HG02840 (cell line): Measurements from ENCODE around the gene NQO2.

Experiments used
- ATAC-seq: cut with Tn5 transposase; IDR thresholded peaks from one replicate; pipeline ENCODE4 v1.9.1; 2021; ENCODE audit warnings: mild to moderate bottlenecking, moderate library complexity, moderate number of reproducible peaks; ENCODE audit not compliant: unreplicated experiment, low FRiP score

Gene NQO2

DNA sequence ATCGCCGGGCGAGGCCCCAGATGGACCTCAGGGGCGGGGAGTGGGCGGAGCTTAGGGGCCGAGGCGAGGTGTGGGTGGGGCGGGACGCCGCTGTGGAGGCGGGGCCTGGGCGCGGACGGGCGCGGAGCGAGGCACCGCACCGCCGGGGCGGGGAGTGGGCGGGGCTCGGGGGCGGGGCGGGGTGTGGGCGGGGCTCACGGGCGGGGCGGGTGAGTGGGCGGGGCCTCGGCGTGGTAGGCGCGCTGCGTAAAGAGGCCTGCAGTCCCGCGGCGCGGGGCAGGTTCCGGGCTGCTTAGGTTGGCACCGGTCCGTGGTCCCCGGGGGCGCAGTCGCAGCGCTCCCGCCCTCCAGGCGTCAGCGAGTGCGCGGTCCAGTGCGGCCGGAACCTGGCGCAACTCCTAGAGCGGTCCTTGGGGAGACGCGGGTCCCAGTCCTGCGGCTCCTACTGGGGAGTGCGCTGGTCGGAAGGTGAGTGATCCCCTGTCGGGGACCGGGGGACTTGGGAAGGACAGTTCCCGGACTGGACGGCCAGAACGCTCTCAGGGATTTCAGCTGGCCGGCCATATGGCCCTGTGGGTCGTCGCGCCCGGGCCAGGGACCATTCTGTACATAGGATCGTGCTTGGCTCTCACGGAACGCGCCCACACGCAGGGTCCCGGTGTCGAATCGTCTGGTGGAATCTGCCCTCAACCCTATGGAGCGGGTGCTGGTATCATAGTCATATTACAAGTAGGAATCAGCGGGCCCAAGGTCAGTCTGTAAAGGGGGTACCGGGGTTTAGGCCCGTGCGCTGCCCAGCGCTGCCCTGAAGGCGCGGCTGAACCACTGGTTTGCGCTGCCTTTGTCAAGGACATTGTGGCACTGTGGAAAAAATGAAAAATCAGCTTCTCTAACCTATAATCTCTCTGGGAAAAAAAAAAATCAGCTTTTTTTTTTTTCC is at the start of gene NQO2:
TSS of gene NQO2 (plus strand) at position 277 of the 940 bp plus-strand sequence. CDS start 6,659 bp downstream, outside the sequence.
- peak; percentile 69 for ATAC-seq

GRCh38 chr6:2950713-2951112 is 49.0 kb upstream of the NQO2 start:
- ATAC-seq: no peak

DNA sequence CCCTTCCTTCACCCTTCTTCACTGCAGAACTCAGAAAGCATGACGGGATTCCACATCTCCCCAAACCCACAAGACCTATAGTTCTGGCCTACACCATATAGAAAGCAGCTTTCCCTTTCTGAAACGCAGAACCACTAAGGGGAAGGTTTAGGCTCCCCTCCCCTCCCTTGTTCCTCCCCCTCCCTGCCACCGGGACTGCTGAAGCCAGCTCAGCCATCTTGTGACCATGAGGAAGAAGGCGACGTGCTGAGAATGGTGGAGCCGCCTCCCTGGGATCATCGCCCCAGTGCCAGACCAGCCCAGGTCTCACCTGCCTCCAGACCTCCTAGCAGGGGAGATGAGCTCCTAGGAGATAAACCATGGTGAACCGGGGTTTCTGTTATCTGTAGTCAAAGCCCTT is 48.0 kb upstream of the NQO2 start:
- no peak for ATAC-seq

GRCh38 chr6:2952557-2953095 is 47.1 kb upstream of the NQO2 start:
- no peak for ATAC-seq

DNA sequence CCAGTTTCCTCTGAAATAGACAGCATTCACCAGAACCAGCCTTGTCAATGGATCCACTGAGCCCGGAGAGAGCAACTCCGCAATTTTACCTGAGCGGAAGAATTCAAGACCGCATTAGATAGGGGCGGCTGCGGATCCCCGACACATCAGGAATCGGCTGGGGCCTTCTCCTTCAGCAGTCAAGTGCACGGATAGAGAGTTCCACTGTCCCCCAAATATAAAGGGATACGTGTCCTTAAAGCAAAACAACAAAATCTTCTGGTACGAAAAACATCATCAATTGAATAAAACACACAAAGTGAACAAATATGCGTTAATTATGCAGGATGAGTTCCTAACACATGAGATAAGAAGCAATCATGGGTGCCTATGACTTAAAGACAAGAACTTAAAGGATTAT is 46.6 kb upstream of the NQO2 start:
- ATAC-seq: no peak

DNA sequence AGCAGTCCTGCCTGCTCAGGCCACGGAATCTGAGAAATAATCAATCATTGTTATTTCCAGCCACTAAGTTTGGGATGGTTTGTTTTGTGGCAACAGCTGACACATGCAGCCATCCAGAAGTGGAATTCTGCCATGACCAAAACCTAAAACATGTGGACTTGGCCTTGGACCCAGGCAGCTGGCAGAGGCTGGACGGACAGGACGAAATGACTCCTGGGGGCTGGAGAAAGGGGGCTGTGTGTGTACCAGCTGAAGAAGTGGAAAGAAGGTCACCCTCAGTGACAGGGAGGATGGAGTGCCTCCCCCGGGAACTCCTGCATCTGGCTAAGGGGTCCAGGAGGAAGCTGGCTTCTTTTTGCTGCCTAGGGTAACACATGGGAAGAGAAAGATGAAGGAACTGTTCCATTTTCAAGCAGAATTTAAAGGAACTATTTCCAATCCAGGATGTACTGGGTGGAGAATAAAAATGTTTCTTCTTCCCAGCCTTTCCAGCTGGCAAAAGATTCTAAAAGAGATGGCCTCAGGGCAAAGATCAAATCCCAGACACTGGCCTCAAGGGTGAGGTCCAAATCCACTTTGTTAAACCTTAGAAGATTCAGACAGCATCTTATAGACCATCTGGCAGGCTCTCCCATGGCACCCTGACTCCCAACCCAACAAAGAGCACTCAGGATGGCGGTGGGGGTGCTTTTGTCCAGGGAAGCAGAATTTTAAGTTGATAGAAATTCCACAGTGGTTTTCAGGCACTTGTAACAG is 42.6 kb upstream of the NQO2 start:
- no peak for ATAC-seq

DNA sequence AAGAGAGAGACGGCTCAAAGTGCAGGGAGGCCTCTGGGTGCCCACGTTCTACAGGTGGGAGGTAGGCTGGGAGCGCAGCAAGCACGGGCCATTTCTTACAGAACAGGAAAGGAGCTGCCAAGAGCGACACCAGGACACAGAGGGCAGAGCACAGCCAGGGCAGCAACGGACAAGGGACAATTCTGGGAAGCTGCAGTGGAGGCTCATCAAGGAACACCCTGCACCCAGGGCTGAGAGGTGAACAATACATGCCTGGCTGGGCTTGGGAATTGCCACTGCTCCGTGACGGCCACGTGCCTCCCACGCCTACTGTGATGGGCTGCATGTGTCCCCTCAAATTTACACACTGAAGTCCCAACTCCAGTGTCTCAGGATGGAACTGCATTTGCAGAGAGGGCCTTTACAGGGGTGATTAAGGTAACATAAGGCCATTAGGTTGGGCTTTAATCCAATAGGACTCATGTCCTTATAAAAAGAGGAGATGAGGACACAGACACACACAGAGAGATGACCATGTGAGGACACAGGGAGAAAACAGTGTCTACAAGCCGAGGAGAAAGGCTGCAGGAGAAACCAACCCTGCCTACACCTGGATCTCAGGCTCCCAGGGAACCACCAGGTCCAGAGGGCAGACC is 41.9 kb upstream of the NQO2 start:
- ATAC-seq: no peak

- no peak for ATAC-seq
Observed at GRCh38 chr6:2958331-2958711, 41.4 kb upstream of the NQO2 start.

GRCh38 chr6:2958776-2959175 is 40.9 kb upstream of the NQO2 start:
- no peak for ATAC-seq

GRCh38 chr6:2959909-2960719 is 39.6 kb upstream of the NQO2 start:
- no peak for ATAC-seq

DNA sequence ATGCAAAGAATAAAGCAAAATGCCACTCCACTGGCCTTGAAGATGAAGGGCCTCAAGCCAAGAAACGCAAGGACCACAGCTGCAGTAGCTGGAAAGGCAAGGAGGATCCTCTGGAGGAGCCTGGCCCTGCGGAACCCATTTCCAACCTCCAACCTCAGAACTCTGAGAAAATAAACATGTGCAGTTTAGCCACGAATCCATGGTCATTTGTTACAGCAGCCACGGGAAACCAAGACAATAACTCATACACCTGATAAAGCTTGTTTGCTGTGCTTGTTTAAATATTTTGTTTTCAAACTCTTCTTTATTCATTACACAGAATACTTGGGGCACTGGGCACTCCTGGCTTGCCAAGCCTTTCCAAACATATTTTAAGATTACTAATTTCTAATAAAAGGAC is 38.8 kb upstream of the NQO2 start:
- ATAC-seq: no peak

GRCh38 chr6:2961506-2961905 is 38.2 kb upstream of the NQO2 start:
- no peak for ATAC-seq

GRCh38 chr6:2962004-2962403 is 37.7 kb upstream of the NQO2 start:
- no peak for ATAC-seq

GRCh38 chr6:2962636-2963035 is 37.1 kb upstream of the NQO2 start:
- ATAC-seq: no peak

GRCh38 chr6:2963756-2964155 is 35.9 kb upstream of the NQO2 start:
- no peak for ATAC-seq

DNA sequence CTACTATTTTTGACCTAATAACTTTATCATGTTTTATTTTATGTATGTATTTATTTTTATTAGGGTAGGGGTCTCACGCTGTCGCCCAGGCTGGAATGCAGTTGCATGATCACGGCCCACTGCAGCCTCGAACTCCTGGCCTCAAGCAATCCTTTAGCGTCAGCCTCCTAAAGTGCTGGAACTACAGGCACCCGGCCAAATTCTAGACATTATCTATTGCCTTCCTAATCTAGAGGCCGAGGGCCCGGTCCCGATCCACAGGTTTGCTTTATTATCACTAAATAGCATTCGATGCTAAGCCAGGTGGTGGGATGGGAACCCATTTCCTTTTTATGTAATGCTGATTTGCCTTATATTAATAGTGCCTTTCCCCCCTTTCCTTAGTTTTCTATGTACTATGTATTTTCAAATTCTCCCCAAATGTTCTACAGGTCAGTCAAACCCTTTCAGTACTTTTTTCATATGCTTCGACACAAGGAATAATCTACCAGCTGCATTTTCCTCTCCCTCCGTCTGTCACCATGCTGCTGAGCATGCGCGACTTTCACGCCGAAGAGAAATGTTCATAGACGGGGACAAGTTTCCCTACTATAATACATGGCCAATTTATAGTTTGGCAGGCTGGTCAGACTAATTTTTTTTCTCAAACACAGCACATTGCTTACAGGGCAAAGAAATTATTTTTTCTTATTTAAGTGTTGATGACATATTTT is 34.7 kb upstream of the NQO2 start:
- ATAC-seq: no peak

GRCh38 chr6:2966347-2966746 is 33.3 kb upstream of the NQO2 start:
- ATAC-seq: no peak

DNA sequence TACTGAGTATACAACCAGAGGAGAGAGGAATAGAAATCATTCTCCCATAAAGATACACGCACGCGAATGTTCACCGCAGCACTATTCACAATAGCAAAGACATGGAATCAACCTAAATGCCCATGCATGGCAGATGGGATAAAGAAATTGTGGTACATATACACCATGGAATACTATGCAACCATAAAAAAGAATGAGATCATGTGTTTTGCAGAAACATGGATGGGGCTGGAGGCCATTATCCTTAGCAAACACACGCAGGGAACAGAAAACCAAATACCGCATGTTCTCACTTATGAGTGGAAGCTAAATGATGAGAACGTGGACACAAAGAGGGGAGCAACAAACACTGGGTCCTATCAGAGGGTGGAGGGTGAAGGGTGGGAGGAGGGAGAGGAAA is 31.8 kb upstream of the NQO2 start:
- no peak for ATAC-seq

- ATAC-seq: no peak
Observed at GRCh38 chr6:2968600-2969135, 31.0 kb upstream of the NQO2 start.
